HCT116 (cell line): ENCODE data around the gene TRIM63. TPM values are rescaled to one million over a fixed set of nuclear protein-coding genes. Genes with fewer than 3 reads are reported as not detected.

Source experiments
- ATAC-seq: fragments of 200-7000 bp; cut with Tn5 transposase; 2 replicates; pipeline ENCODE4 v1.9.1; 2020; ENCODE audit warnings: mild to moderate bottlenecking, moderate library complexity
- BruUV-seq: library from RNA; stranded (reverse); fragments of 400-500 nt; replicated peaks from 2 replicates; lab custom pipeline; 2021; lab: Mats Ljungman, UMichigan
- CTCF ChIA-PET: fragments of 300-600 bp; sonication (Branson Sonifier 250); formaldehyde crosslinking; loops from one replicate; lab custom pipeline; 2021; ENCODE audit warnings: antibody characterized with exemption; lab: Charles Lee
- POLR2A ChIA-PET: fragments of 300-600, 350-600 bp; sonication (Branson Sonifier 250); formaldehyde crosslinking; loops from one replicate; lab custom pipeline; 2021; ENCODE audit warnings: antibody characterized with exemption; lab: Charles Lee
- RAD21 ChIA-PET, 2 experiments: fragments of 300-600 bp; sonication (Branson Sonifier 250); formaldehyde crosslinking; loops; one replicate each; lab custom pipeline; 2023; ENCODE audit warnings: low total read pairs in 2 of 2; ENCODE audit not compliant: uncharacterized antibody in 2 of 2, unreplicated experiment in 2 of 2, low non-redundant PET in 1 of 2; lab: Charles Lee
- DNase-seq: peaks from one replicate; pipeline ENCODE4 v3.0.0-alpha.2; 2010; ENCODE audit warnings: low read depth, low spot score
- H2AFZ ChIP-seq: fragments of 200-600 bp; shearing (Covaris generic), sonication (generic); 2 replicates; pipeline ENCODE4 v1.6.1; 2017; ENCODE audit warnings: low read depth, mixed run types, mixed read lengths, antibody characterized with exemption, low read length; ENCODE audit not compliant: poor library complexity, severe bottlenecking
- H3K27ac ChIP-seq: 2 replicates; pipeline ENCODE4 v1.5.1; 2012; ENCODE audit warnings: low read depth, low read length
- H3K27me3 ChIP-seq: fragments of 200-600 bp; sonication (generic); 2 replicates; pipeline ENCODE4 v1.6.1; 2016; ENCODE audit warnings: mixed run types, low read length, mixed read lengths; ENCODE audit not compliant: insufficient read depth
- H3K36me3 ChIP-seq, 2 experiments: fragments of 200-500 bp in 1 of 2; fragments of 200-600 bp in 1 of 2; sonication (Bioruptor generic) in 1 of 2; sonication (generic) in 1 of 2; 2 replicates each; pipeline versions ENCODE4 v1.5.1 to v1.6.1; 2014 to 2016; ENCODE audit warnings: low read length in 2 of 2, inconsistent platforms in 1 of 2, mixed read lengths in 1 of 2, mixed run types in 1 of 2; ENCODE audit not compliant: insufficient read depth in 2 of 2, control insufficient read depth in 1 of 2
- H3K4me1 ChIP-seq, 2 experiments: fragments of 200-600 bp in 1 of 2; sonication (generic) in 1 of 2; 2 replicates each; pipeline versions ENCODE4 v1.5.1 to v1.6.1; 2012 to 2017; ENCODE audit warnings: low read length in 2 of 2, inconsistent platforms in 1 of 2, mild to moderate bottlenecking in 1 of 2, mixed read lengths in 1 of 2, mixed run types in 1 of 2, moderate library complexity in 1 of 2; ENCODE audit not compliant: insufficient read depth in 2 of 2, control insufficient read depth in 1 of 2
- H3K4me2 ChIP-seq: fragments of 200-600 bp; sonication (generic); 2 replicates; pipeline ENCODE4 v1.6.1; 2017; ENCODE audit warnings: mixed run types, low read length, mixed read lengths
- H3K4me3 ChIP-seq, 2 experiments: fragments of 200-600 bp in 1 of 2; sonication (generic) in 1 of 2; replicated peaks in 1 of 2; 2 replicates each; pipeline ENCODE4 v1.5.1; 2011 to 2016; ENCODE audit warnings: low read length in 2 of 2, control low read depth in 1 of 2, low read depth in 1 of 2, mild to moderate bottlenecking in 1 of 2, mixed read lengths in 1 of 2, mixed run types in 1 of 2
- H3K79me2 ChIP-seq: fragments of 200-600 bp; sonication (generic); 2 replicates; pipeline ENCODE4 v1.6.1; 2017; ENCODE audit warnings: mild to moderate bottlenecking, mixed run types, low read length, moderate library complexity, mixed read lengths; ENCODE audit not compliant: insufficient read depth
- H3K9ac ChIP-seq: fragments of 200-600 bp; sonication (generic); 2 replicates; pipeline ENCODE4 v1.6.1; 2016; ENCODE audit warnings: low read length, mixed read lengths
- H3K9me2 ChIP-seq: fragments of 200-600 bp; sonication (generic), shearing (Covaris generic); 2 replicates; pipeline ENCODE4 v1.6.1; 2017; ENCODE audit warnings: mixed run types, mild to moderate bottlenecking, moderate library complexity; ENCODE audit not compliant: insufficient read depth
- H3K9me3 ChIP-seq, 2 experiments: fragments of 200-500 bp in 1 of 2; fragments of 200-600 bp in 1 of 2; sonication (Bioruptor generic) in 1 of 2; sonication (generic) in 1 of 2; 2 replicates each; pipeline ENCODE4 v1.6.1; 2014 to 2017; ENCODE audit warnings: low read length in 2 of 2, mixed read lengths in 2 of 2, inconsistent platforms in 1 of 2, low read depth in 1 of 2, mild to moderate bottlenecking in 1 of 2, mixed run types in 1 of 2, moderate library complexity in 1 of 2; ENCODE audit not compliant: control insufficient read depth in 1 of 2, insufficient read depth in 1 of 2
- H4K20me1 ChIP-seq: fragments of 200-600 bp; sonication (generic), shearing (Covaris generic); 2 replicates; pipeline ENCODE4 v1.6.1; 2017; ENCODE audit warnings: mixed run types, mild to moderate bottlenecking, moderate library complexity; ENCODE audit not compliant: insufficient read depth
- CEBPB ChIP-seq: IDR thresholded peaks from 2 replicates; pipeline ENCODE4 v1.6.1; 2012; ENCODE audit warnings: low read depth
- EZH2 ChIP-seq: fragments of 200-600 bp; sonication (generic); IDR thresholded peaks from 2 replicates; pipeline ENCODE4 v1.6.1; 2017; ENCODE audit warnings: antibody characterized with exemption, mixed run types
- MAX ChIP-seq: IDR thresholded peaks from 2 replicates; pipeline ENCODE4 v1.6.1; 2012
- POLR2A ChIP-seq: IDR thresholded peaks from 2 replicates; pipeline ENCODE4 v1.7.0; 2011; ENCODE audit warnings: borderline replicate concordance; ENCODE audit not compliant: insufficient read depth, insufficient read length; ENCODE audit errors: extremely low read depth
- REST ChIP-seq: IDR thresholded peaks from 2 replicates; pipeline ENCODE4 v1.6.1; 2012; ENCODE audit warnings: low read depth
- SP1 ChIP-seq: IDR thresholded peaks from 2 replicates; pipeline ENCODE4 v1.6.1; 2012; ENCODE audit warnings: low read depth
- ZFX ChIP-seq: fragments of 450-650 bp; IDR thresholded peaks from 2 replicates; pipeline ENCODE4 v1.6.1; 2017
- ZNF274 ChIP-seq: fragments of 200-500 bp; sonication (Bioruptor generic); IDR thresholded peaks from 2 replicates; pipeline ENCODE4 v1.6.1; 2014; ENCODE audit warnings: mild to moderate bottlenecking, low read depth, low read length, inconsistent platforms
- intact Hi-C: fragments of 100-400 bp; cut with micrococcal nuclease; formaldehyde crosslinking; loops from 2 replicates; pipeline ENCODE4 v1.10.0; 2022
- total RNA-seq: library from RNA; stranded (reverse); gene quantifications from one replicate; pipeline ENCODE4 v1.2.1, GENCODE V29; 2021; ENCODE audit not compliant: unreplicated experiment
- TF ChIP-seq, protein P1 (sequence below), 3 experiments: fragments of 200-600 bp in 1 of 3; sonication (generic) in 1 of 3; IDR thresholded peaks in 2 of 3; conservative IDR thresholded peaks in 1 of 3; 2 replicates each; pipeline ENCODE4 v1.5.1; 2012 to 2017; ENCODE audit warnings: low read depth in 2 of 3, low read length in 2 of 3, antibody characterized with exemption in 1 of 3, borderline replicate concordance in 1 of 3, control low read depth in 1 of 3, mild to moderate bottlenecking in 1 of 3, mixed read lengths in 1 of 3, mixed run types in 1 of 3, moderate library complexity in 1 of 3; ENCODE audit not compliant: insufficient read depth in 1 of 3
- TF ChIP-seq, protein P2 (sequence below): IDR thresholded peaks from 2 replicates; pipeline ENCODE4 v1.6.1; 2012

The TRIM63 gene
- total RNA-seq, 1 experiment from 2014 or later: not detected

DNA sequence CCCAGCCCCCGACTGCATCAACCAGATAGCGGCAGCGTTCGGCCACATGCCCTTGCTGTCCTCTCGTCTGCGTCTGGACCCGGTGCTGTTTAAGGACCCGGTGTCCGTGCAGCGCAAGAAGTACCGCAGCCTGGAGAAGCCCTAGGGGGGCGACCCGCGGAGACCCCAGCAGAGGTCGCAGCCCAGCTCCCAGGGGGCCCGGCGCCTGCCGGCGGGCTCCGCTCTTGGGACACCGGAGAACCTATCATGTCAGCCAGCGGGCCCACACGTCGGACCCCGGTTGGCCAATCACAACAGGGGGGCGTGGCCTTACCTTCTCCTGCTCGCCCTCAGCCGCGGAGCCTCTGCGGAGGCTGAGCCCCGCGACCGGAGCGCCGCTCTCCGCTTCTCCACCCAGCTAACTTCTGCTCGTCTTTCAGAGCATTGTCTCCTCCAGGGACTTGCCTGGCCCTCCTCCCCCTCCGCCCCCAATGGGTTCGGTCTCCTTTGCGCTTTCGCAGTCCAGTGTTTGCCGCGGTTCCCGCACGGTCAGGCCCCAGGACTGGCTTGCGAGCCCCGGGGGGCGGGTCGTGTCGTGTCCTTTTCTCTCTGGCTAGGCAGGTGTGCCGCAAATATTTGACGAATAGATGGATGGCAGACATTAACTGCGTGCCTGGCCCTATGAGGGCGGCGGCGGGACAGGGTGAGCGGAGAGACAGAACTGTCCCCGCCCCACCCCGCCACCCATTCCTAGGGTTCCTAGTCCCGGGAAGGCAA, 32.0 kb downstream of the TRIM63 start (continued):
- TF ChIP-seq, protein P1, sequence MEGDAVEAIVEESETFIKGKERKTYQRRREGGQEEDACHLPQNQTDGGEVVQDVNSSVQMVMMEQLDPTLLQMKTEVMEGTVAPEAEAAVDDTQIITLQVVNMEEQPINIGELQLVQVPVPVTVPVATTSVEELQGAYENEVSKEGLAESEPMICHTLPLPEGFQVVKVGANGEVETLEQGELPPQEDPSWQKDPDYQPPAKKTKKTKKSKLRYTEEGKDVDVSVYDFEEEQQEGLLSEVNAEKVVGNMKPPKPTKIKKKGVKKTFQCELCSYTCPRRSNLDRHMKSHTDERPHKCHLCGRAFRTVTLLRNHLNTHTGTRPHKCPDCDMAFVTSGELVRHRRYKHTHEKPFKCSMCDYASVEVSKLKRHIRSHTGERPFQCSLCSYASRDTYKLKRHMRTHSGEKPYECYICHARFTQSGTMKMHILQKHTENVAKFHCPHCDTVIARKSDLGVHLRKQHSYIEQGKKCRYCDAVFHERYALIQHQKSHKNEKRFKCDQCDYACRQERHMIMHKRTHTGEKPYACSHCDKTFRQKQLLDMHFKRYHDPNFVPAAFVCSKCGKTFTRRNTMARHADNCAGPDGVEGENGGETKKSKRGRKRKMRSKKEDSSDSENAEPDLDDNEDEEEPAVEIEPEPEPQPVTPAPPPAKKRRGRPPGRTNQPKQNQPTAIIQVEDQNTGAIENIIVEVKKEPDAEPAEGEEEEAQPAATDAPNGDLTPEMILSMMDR (IDR thresholded peaks at IDR 0.05 in 2 of 3, conservative IDR thresholded peaks at IDR 0.05 in 1 of 3; ENCODE audit: borderline replicate concordance in 1 of 3, insufficient read depth in 1 of 3, low read depth in 2 of 3, low read length in 2 of 3): 0 out of 6 replicates have a peak, but pooled peaks of 1 of the 3 experiments have one; percentile 14

GRCh38 chr1:26034504-26035202, 32.8 kb downstream of the TRIM63 start:
- BruUV-seq: no TSS peak
- peak; percentile 54 for ATAC-seq
- Histone ChIP-seq H3K4me1 (peaks cover 11 to 27% of the 10 kb centered on the region in 2 experiments), H3K79me2 (no peaks in the 10 kb centered on the region), H3K9me3 (no peaks in the 10 kb centered on the region), H3K9me2 (no peaks in the 10 kb centered on the region), H2AFZ (no peak overlapping the region), H3K4me2 (peak overlapping the region; percentile 100), H4K20me1 (no peaks in the 10 kb centered on the region), H3K27ac (no peak overlapping the region; the same call in 1 of the 2 replicates), H3K4me3 (peak overlapping the region; percentile 91 to 98), H3K9ac (peak overlapping the region; percentile 86), H3K27me3 (no peaks in the 10 kb centered on the region), H3K36me3 (no peaks in the 10 kb centered on the region)
- ChIA-PET RAD21 (interaction anchor here (0.6 to 2.1 kb wide), 5 partner anchors 11 to 1192 kb away, joined by 3 to 12 read pairs (median 3); no protein-coding TSS in a partner anchor), CTCF (interaction anchor here (0.7 to 3.8 kb wide), 8 partner anchors 10 to 383 kb away, joined by 4 to 60 read pairs (median 6); partner anchors contain the start of genes CEP85 and PDIK1L), POLR2A (interaction anchor here (1.0 to 1.5 kb wide), 3 partner anchors 49 to 110 kb away, joined by 3 to 5 read pairs (median 3); no protein-coding TSS in a partner anchor)
- intact Hi-C loops: loop anchor here (2.0 to 5.0 kb wide), 4 partner anchors 76 to 358 kb away; partner anchors contain the start of genes C1orf232, PDIK1L and ZNF593
- DNase-seq: no peak
- TF ChIP-seq ZFX (no peak), REST (no peak), MAX (no peak), POLR2A (no peak), SP1 (no peak), CEBPB (no peak), EZH2 (no peak), ZNF274 (no peak)
- TF ChIP-seq, protein P2, sequence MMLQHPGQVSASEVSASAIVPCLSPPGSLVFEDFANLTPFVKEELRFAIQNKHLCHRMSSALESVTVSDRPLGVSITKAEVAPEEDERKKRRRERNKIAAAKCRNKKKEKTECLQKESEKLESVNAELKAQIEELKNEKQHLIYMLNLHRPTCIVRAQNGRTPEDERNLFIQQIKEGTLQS: no peak
